Naive B cell (primary cell): ENCODE results near the gene YIF1A. TPM values are rescaled to one million over a fixed set of nuclear protein-coding genes. Genes with fewer than 3 reads are reported as not detected.

ENCODE experiments used
- ATAC-seq, 2 donors: fragments of 150-1000 bp; cut with Tn5 transposase; 2 replicates each; pipeline ENCODE4 v1.10.0; 2021; ENCODE audit warnings: low read depth in 2 of 2, mild to moderate bottlenecking in 2 of 2, moderate library complexity in 2 of 2
- DNase-seq: peaks from one replicate; pipeline ENCODE4 v3.0.0; 2022
- H3K27ac Mint-ChIP-seq, 6 donors: one replicate each; pipeline ENCODE4 v1.8.0; 2020 to 2022; ENCODE audit warnings: mild to moderate bottlenecking in 6 of 6, mixed read lengths in 6 of 6, moderate library complexity in 5 of 6, inconsistent platforms in 2 of 6
- H3K27me3 Mint-ChIP-seq, 3 donors: one replicate each; pipeline ENCODE4 v1.8.0; 2021 to 2022; ENCODE audit warnings: mixed read lengths in 3 of 3, mild to moderate bottlenecking in 1 of 3
- H3K36me3 Mint-ChIP-seq, 2 donors: one replicate each; pipeline ENCODE4 v1.8.0; 2020 to 2022; ENCODE audit warnings: mixed read lengths in 2 of 2, inconsistent platforms in 1 of 2, mild to moderate bottlenecking in 1 of 2
- H3K4me1 Mint-ChIP-seq, 3 donors: one replicate each; pipeline ENCODE4 v1.8.0; 2020 to 2022; ENCODE audit warnings: mixed read lengths in 3 of 3, inconsistent platforms in 1 of 3, mild to moderate bottlenecking in 1 of 3, moderate library complexity in 1 of 3
- H3K4me3 Mint-ChIP-seq, 8 donors: one replicate each; pipeline ENCODE4 v1.8.0; 2020 to 2022; ENCODE audit warnings: mild to moderate bottlenecking in 8 of 8, mixed read lengths in 8 of 8, moderate library complexity in 8 of 8, inconsistent platforms in 2 of 8
- H3K9me3 Mint-ChIP-seq, 7 donors: one replicate each; pipeline ENCODE4 v1.8.0; 2020 to 2022; ENCODE audit warnings: mixed read lengths in 7 of 7, mild to moderate bottlenecking in 5 of 7, inconsistent platforms in 2 of 7, moderate library complexity in 1 of 7
- polyA plus RNA-seq, 6 donors: library from polyadenylated mRNA; unstranded; fragments of 300-500 nt; fragmentation: Illumina TruSeq; gene quantifications; one replicate each; pipeline ENCODE4 v1.2.3, GENCODE V29; 2021; ENCODE audit warnings: low read depth in 6 of 6

YIF1A gene
- polyA plus RNA-seq, 6 donors from 2014 or later, result 57.1 to 82.1 (median 66.0) TPM

DNA sequence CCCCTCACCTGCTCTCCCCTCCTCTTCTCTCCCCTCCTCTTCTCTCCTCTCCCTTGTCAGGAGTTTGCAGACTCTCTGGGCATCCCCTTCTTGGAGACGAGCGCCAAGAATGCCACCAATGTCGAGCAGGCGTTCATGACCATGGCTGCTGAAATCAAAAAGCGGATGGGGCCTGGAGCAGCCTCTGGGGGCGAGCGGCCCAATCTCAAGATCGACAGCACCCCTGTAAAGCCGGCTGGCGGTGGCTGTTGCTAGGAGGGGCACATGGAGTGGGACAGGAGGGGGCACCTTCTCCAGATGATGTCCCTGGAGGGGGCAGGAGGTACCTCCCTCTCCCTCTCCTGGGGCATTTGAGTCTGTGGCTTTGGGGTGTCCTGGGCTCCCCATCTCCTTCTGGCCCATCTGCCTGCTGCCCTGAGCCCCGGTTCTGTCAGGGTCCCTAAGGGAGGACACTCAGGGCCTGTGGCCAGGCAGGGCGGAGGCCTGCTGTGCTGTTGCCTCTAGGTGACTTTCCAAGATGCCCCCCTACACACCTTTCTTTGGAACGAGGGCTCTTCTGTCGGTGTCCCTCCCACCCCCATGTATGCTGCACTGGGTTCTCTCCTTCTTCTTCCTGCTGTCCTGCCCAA is 12.8 kb downstream of the YIF1A start:
- Mint-ChIP-seq H3K36me3 (peaks cover 12 to 36% of the 10 kb centered on the region in 2 donors), H3K4me3 (peak overlapping the region in 1 of 8 donors; percentile 7), H3K4me1 (peaks cover 27 to 35% (median 32%) of the 10 kb centered on the region in 3 donors), H3K9me3 (no peaks in the 10 kb centered on the region), H3K27ac (peak overlapping the region in 1 of 6 donors; percentile 76), H3K27me3 (peaks cover 0 to 15% (median 11%) of the 10 kb centered on the region in 3 donors)
- no peak for DNase-seq
- ATAC-seq, result no peak

- H3K27ac Mint-ChIP-seq, result no peak overlapping the region
- H3K4me1 Mint-ChIP-seq, result peaks cover 32 to 35% (median 32%) of the 10 kb centered on the region in 3 donors
- H3K27me3 Mint-ChIP-seq, result peaks cover 0 to 11% (median 11%) of the 10 kb centered on the region in 3 donors
- ATAC-seq, result no peak
- peaks cover 12 to 36% of the 10 kb centered on the region in 2 donors for H3K36me3 Mint-ChIP-seq
- H3K9me3 Mint-ChIP-seq, result no peaks in the 10 kb centered on the region
- DNase-seq, result no peak
- peak overlapping the region in 1 of 8 donors; percentile 30 for H3K4me3 Mint-ChIP-seq
These were observed 13.5 kb downstream of the YIF1A start for GRCh38 chr11:66275396-66275795.

DNA sequence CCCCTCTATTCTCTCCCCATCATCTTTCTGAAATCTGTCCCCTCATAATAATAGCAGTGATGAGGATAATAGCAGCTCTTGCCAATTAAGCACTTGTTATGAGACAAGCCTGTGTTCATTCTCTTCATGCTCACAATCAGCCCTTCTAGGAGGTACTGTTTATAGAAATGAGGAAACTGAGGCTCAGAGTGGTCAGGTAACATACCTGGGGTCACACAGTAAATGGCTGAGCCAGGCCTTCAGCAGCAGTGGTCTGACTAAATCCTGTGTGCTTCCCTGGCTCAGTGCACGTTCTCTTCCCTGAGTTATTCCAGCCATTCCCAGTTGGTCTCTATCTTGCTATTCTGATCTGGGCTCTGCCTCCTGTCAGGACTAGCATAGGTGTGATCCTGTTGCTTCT is 14.7 kb downstream of the YIF1A start:
- Mint-ChIP-seq H3K27me3 (peaks cover 0 to 4% (median 3%) of the 10 kb centered on the region in 3 donors), H3K27ac (no peak overlapping the region), H3K4me1 (peaks cover 30 to 35% (median 34%) of the 10 kb centered on the region in 3 donors), H3K36me3 (peaks cover 12 to 40% of the 10 kb centered on the region in 2 donors), H3K9me3 (no peaks in the 10 kb centered on the region), H3K4me3 (peak overlapping the region in 1 of 8 donors; percentile 42)
- DNase-seq, result no peak
- ATAC-seq, result no peak

- DNase-seq (no peak), ATAC-seq (no peak)
- H3K9me3 Mint-ChIP-seq, result no peaks in the 10 kb centered on the region
- peak overlapping the region in 1 of 8 donors; percentile 64 for H3K4me3 Mint-ChIP-seq
- peaks cover 33 to 40% (median 34%) of the 10 kb centered on the region in 3 donors for H3K4me1 Mint-ChIP-seq
- H3K27ac Mint-ChIP-seq, result peak overlapping the region in 1 of 6 donors; percentile 52
- peaks cover 12 to 44% of the 10 kb centered on the region in 2 donors for H3K36me3 Mint-ChIP-seq
- H3K27me3 Mint-ChIP-seq, result no peaks in the 10 kb centered on the region
These were observed 16.3 kb downstream of the YIF1A start for GRCh38 chr11:66272596-66272995.

- Mint-ChIP-seq H3K36me3 (peaks cover 12 to 43% of the 10 kb centered on the region in 2 donors), H3K27ac (peak overlapping the region in 2 of 6 donors; percentile 33 to 51), H3K4me1 (peaks cover 33 to 38% (median 37%) of the 10 kb centered on the region in 3 donors), H3K9me3 (no peaks in the 10 kb centered on the region), H3K4me3 (peak overlapping the region in 3 of 8 donors; percentile 39 to 64 (median 61)), H3K27me3 (no peaks in the 10 kb centered on the region)
- ATAC-seq, result no peak
- no peak for DNase-seq
These were observed 17.1 kb downstream of the YIF1A start for GRCh38 chr11:66271816-66272215.

- ATAC-seq, result no peak
- Mint-ChIP-seq H3K27ac (peak overlapping the region; percentile 87 to 100 (median 98)), H3K4me1 (peaks cover 35 to 39% (median 38%) of the 10 kb centered on the region in 3 donors)
These were observed 19.7 kb downstream of the YIF1A start for GRCh38 chr11:66268952-66269905.

GRCh38 chr11:66268244-66268951 is 20.5 kb downstream of the YIF1A start, which contains the start of gene RAB1B:
TSS of gene RAB1B (plus strand) at chr11:66268639. CDS start at chr11:66268680, 41 bp downstream.
- Mint-ChIP-seq H3K27ac (peak within 1 kb of the TSS; percentile 98 to 100 (median 99)), H3K4me3 (peak within 1 kb of the TSS; percentile 94 to 100 (median 99)), H3K4me1 (peaks cover 33 to 37% (median 35%) of the 10 kb centered on the region in 3 donors), H3K27me3 (no peaks in the 10 kb centered on the region), H3K9me3 (no peaks in the 10 kb centered on the region), H3K36me3 (peaks cover 11 to 13% of the 10 kb centered on the region in 2 donors)
- DNase-seq (peak; percentile 100), ATAC-seq (peak; percentile 83)

More at GRCh38 chr11:66268952-66269905, 19.7 kb downstream of the YIF1A start:
- Mint-ChIP-seq H3K4me3 (peak overlapping the region; percentile 94 to 100 (median 99)), H3K27me3 (no peaks in the 10 kb centered on the region), H3K9me3 (no peaks in the 10 kb centered on the region), H3K36me3 (peaks cover 12 to 21% of the 10 kb centered on the region in 2 donors)
- DNase-seq, result no peak

DNA sequence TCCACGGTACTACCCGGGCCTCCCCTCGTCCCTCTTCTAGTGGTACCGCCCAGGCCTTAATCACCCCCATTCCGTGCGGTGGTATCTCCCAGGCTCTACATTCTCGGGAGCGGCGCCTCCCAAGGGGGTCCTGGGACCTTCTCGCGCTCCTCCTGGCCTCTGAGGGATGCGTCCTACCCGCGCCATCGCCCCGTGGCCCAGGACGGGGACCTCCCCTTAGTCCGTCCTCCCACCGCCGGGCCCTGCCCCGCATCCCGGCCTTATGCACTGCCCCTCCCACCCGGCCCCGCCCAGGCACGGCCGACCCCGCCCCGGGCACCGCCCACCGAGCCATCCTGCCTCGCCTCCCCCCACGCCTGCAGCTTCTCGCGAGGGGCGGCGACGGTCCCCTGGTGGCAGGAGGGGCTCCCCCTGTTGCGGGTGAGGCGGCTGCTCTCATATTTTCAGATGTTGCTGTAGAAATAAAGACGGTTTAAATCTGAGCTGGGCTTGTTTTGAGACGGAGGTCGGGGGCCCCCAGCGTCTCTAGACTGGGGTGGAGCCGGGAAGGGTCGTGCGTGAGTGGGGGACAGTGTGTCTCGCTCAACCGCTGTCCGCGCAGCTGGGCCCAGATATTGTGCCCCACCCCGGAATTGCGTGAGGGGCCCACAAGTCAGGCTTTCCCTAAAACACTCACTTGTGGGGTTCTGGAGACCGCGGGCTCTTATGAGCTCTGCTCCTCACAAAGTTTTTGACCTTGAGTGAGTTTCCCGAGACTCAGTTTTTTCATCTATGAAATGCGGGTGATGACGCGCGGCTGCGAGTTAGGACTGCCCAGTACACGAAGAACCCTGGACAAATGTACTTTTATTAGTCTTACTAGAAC is 21.3 kb downstream of the YIF1A start:
- ATAC-seq (peak; percentile 57 to 58), DNase-seq (peak; percentile 87)
- Mint-ChIP-seq H3K27ac (peak overlapping the region; percentile 98 to 100 (median 99)), H3K4me1 (peaks cover 31 to 35% (median 34%) of the 10 kb centered on the region in 3 donors), H3K27me3 (no peaks in the 10 kb centered on the region), H3K36me3 (peaks cover 3 to 8% of the 10 kb centered on the region in 2 donors), H3K9me3 (no peaks in the 10 kb centered on the region), H3K4me3 (peak overlapping the region; percentile 94 to 100 (median 99))

DNA sequence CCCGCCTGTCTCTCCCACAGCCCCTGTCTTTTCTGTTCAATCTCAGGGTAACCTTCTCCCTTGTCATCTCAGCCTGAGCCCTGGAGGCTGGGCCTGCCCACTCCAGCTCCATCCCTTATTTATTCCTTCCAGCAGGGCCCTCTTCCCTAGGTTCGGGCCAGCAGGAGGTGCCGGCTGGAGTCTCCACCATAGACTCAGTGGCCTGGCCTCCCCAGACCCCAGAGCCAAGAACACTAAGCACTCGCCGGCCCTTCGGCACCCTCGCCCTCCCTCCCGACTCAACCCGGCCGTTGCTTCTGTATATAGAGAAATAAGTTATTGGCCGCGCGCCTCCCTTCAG is 21.9 kb downstream of the YIF1A start:
- Mint-ChIP-seq H3K4me3 (peak overlapping the region; percentile 94 to 100 (median 99)), H3K36me3 (peaks cover 0 to 8% of the 10 kb centered on the region in 2 donors), H3K27me3 (no peaks in the 10 kb centered on the region), H3K27ac (peak overlapping the region in 4 of 6 donors; percentile 79 to 100 (median 98)), H3K9me3 (no peaks in the 10 kb centered on the region), H3K4me1 (peaks cover 31 to 35% (median 34%) of the 10 kb centered on the region in 3 donors)
- no peak for ATAC-seq
- no peak for DNase-seq

GRCh38 chr11:66266378-66267038 is 22.4 kb downstream of the YIF1A start:
- Mint-ChIP-seq H3K27me3 (no peaks in the 10 kb centered on the region), H3K36me3 (peaks cover 0 to 8% of the 10 kb centered on the region in 2 donors), H3K27ac (peak overlapping the region in 3 of 6 donors; percentile 36 to 99 (median 98)), H3K4me1 (peaks cover 31 to 35% (median 32%) of the 10 kb centered on the region in 3 donors), H3K4me3 (peak overlapping the region in 7 of 8 donors; percentile 5 to 100 (median 97)), H3K9me3 (no peaks in the 10 kb centered on the region)
- ATAC-seq (no peak), DNase-seq (no peak)

- no peaks in the 10 kb centered on the region for H3K9me3 Mint-ChIP-seq
- peak overlapping the region in 1 of 6 donors; percentile 36 for H3K27ac Mint-ChIP-seq
- H3K27me3 Mint-ChIP-seq, result no peaks in the 10 kb centered on the region
- ATAC-seq, result no peak
- DNase-seq, result no peak
- H3K4me1 Mint-ChIP-seq, result peaks cover 28 to 33% (median 29%) of the 10 kb centered on the region in 3 donors
- peaks cover 0 to 8% of the 10 kb centered on the region in 2 donors for H3K36me3 Mint-ChIP-seq
- H3K4me3 Mint-ChIP-seq, result peak overlapping the region in 3 of 8 donors; percentile 12 to 95 (median 12)
These were observed 23.2 kb downstream of the YIF1A start for GRCh38 chr11:66265531-66266377.
